B cell (primary cell): Measurements from ENCODE around the gene DBP. TPM values are rescaled to one million over a fixed set of nuclear protein-coding genes. Genes with fewer than 3 reads are reported as not detected.

ENCODE experiments used
- ATAC-seq: fragments of 200-7000 bp; cut with Tn5 transposase; one replicate; pipeline ENCODE4 v1.10.0; 2021; ENCODE audit warnings: low read depth, mild to moderate bottlenecking, moderate number of reproducible peaks, moderate library complexity
- CTCF ChIA-PET: fragments of 350-600 bp; sonication (Branson Sonifier 250); formaldehyde crosslinking; loops from one replicate; lab custom pipeline; 2021; ENCODE audit warnings: antibody characterized with exemption, inconsistent platforms; lab: Charles Lee
- POLR2A ChIA-PET: fragments of 350-600 bp; sonication (Branson Sonifier 250); formaldehyde crosslinking; loops from one replicate; lab custom pipeline; 2021; ENCODE audit warnings: antibody characterized with exemption; lab: Charles Lee
- DNase-seq: peaks from one replicate; pipeline ENCODE4 v3.0.0; 2013
- H2AFZ ChIP-seq: 2 replicates; pipeline ENCODE4 v1.6.1; 2012; ENCODE audit warnings: mild to moderate bottlenecking, low read depth, low read length; ENCODE audit not compliant: insufficient read depth, poor library complexity, severe bottlenecking
- H3K27ac ChIP-seq, 2 donors: 1 replicate in 1 of 2; 2 replicates in 1 of 2; pipeline ENCODE4 v1.5.1; 2012 to 2013; ENCODE audit warnings: low read length in 2 of 2, mild to moderate bottlenecking in 2 of 2, moderate library complexity in 1 of 2
- H3K27me3 ChIP-seq, 4 experiments: fragments of 200-600 bp in 1 of 4; sonication (generic) in 1 of 4; replicated peaks in 1 of 4; 1 replicate in 2 of 4; 2 replicates in 2 of 4; pipeline versions ENCODE4 v1.6.1 to v1.7.0; 2013 to 2016; ENCODE audit warnings: low read length in 3 of 4, mild to moderate bottlenecking in 2 of 4, mixed read lengths in 1 of 4, moderate library complexity in 1 of 4; ENCODE audit not compliant: insufficient read depth in 4 of 4, control insufficient read depth in 3 of 4; ENCODE audit errors: control extremely low read depth in 1 of 4
- H3K36me3 ChIP-seq, 2 experiments: replicated peaks in 1 of 2; 1 replicate in 1 of 2; 2 replicates in 1 of 2; pipeline versions ENCODE4 v1.6.1 to v1.7.1; 2013; ENCODE audit warnings: low read length in 1 of 2; ENCODE audit not compliant: insufficient read depth in 2 of 2, control insufficient read depth in 1 of 2; ENCODE audit errors: control extremely low read depth in 1 of 2, extremely low read depth in 1 of 2
- H3K4me1 ChIP-seq, 2 donors: fragments of 200-600 bp in 1 of 2; sonication (generic) in 1 of 2; 1 replicate in 1 of 2; 2 replicates in 1 of 2; pipeline versions ENCODE4 v1.5.1 to v1.6.1; 2013 to 2017; ENCODE audit warnings: low read length in 2 of 2; ENCODE audit not compliant: control insufficient read depth in 2 of 2, insufficient read depth in 2 of 2
- H3K4me2 ChIP-seq: replicated peaks from 2 replicates; pipeline ENCODE3; 2012; ENCODE audit warnings: mild to moderate bottlenecking, low read depth, low read length; ENCODE audit not compliant: poor library complexity, severe bottlenecking
- H3K4me3 ChIP-seq, 5 experiments: fragments of 200-600 bp in 1 of 5; sonication (generic) in 1 of 5; 1 replicate in 3 of 5; 2 replicates in 2 of 5; pipeline versions ENCODE4 v1.5.1 to v1.7.0; 2011 to 2016; ENCODE audit warnings: low read length in 4 of 5, mild to moderate bottlenecking in 4 of 5, low read depth in 2 of 5, control low read depth in 1 of 5, moderate library complexity in 1 of 5; ENCODE audit not compliant: insufficient read depth in 1 of 5; ENCODE audit errors: control extremely low read depth in 1 of 5, extremely low read depth in 1 of 5
- H3K79me2 ChIP-seq: fragments of 200-600 bp; sonication (generic); one replicate; pipeline ENCODE4 v1.6.0; 2016; ENCODE audit warnings: low read length; ENCODE audit not compliant: control insufficient read depth, insufficient read depth
- H3K9ac ChIP-seq: fragments of 200-600 bp; sonication (generic); 2 replicates; pipeline ENCODE4 v1.6.1; 2017; ENCODE audit warnings: mild to moderate bottlenecking, low read length, moderate library complexity
- H3K9me3 ChIP-seq, 3 donors: one replicate each; pipeline versions ENCODE4 v1.6.1 to v1.7.1; 2013; ENCODE audit warnings: low read length in 2 of 3; ENCODE audit not compliant: control insufficient read depth in 2 of 3, insufficient read depth in 1 of 3; ENCODE audit errors: control extremely low read depth in 1 of 3
- H4K20me1 ChIP-seq: 2 replicates; pipeline ENCODE4 v1.6.0; 2012; ENCODE audit warnings: mild to moderate bottlenecking, low read length; ENCODE audit not compliant: insufficient read depth, control insufficient read depth, poor library complexity, severe bottlenecking
- H3K27ac Mint-ChIP-seq: one replicate; pipeline ENCODE4 v1.8.0; 2021; ENCODE audit warnings: mixed read lengths
- H3K27me3 Mint-ChIP-seq: one replicate; pipeline ENCODE4 v1.8.0; 2021; ENCODE audit warnings: mixed read lengths
- H3K4me1 Mint-ChIP-seq: one replicate; pipeline ENCODE4 v1.8.0; 2021; ENCODE audit warnings: mixed read lengths
- H3K4me3 Mint-ChIP-seq: one replicate; pipeline ENCODE4 v1.8.0; 2021; ENCODE audit warnings: mixed read lengths
- H3K9me3 Mint-ChIP-seq: one replicate; pipeline ENCODE4 v1.8.0; 2022; ENCODE audit warnings: mixed read lengths; ENCODE audit not compliant: insufficient read depth
- CTCF ChIP-seq: fragments of 200-600 bp; IDR thresholded peaks from one replicate; pipeline ENCODE4 v1.8.0; 2022; ENCODE audit warnings: antibody characterized with exemption, mild to moderate bottlenecking
- EZH2 ChIP-seq: IDR thresholded peaks from 2 replicates; pipeline ENCODE4 v1.6.1; 2012; ENCODE audit warnings: borderline replicate concordance, low read depth, mild to moderate bottlenecking, moderate library complexity, low read length; ENCODE audit not compliant: insufficient read depth, poor library complexity, severe bottlenecking
- WGBS: methylation state at CpG from one replicate; pipeline ENCODE4 v1.1.5; 2013; ENCODE audit warnings: missing lambda C conversion rate; ENCODE audit not compliant: insufficient coverage; 5-methylcytosine and 5-hydroxymethylcytosine counted together
- intact Hi-C: fragments of 100-400 bp; cut with micrococcal nuclease; formaldehyde crosslinking; loops from one replicate; pipeline ENCODE4 v1.10.0; 2022
- polyA plus RNA-seq: library from polyadenylated mRNA; depleted of rRNA; stranded (reverse); fragments of >200 nt; gene quantifications from 2 replicates; pipeline ENCODE4 v1.2.3, GENCODE V29; 2012
- total RNA-seq, 2 donors: library from RNA; stranded (reverse); fragments of 120-200 nt in 1 of 2; gene quantifications; 1 replicate in 1 of 2; 2 replicates in 1 of 2; pipeline versions ENCODE4 v1.2.3 to v1.2.4, GENCODE V29; 2013 to 2022

Gene DBP
- total and polyA plus RNA-seq, 2 donors (not counting 1 experiment from before 2014, with no cell fraction given), result 23.5 to 33.0 TPM

DNA sequence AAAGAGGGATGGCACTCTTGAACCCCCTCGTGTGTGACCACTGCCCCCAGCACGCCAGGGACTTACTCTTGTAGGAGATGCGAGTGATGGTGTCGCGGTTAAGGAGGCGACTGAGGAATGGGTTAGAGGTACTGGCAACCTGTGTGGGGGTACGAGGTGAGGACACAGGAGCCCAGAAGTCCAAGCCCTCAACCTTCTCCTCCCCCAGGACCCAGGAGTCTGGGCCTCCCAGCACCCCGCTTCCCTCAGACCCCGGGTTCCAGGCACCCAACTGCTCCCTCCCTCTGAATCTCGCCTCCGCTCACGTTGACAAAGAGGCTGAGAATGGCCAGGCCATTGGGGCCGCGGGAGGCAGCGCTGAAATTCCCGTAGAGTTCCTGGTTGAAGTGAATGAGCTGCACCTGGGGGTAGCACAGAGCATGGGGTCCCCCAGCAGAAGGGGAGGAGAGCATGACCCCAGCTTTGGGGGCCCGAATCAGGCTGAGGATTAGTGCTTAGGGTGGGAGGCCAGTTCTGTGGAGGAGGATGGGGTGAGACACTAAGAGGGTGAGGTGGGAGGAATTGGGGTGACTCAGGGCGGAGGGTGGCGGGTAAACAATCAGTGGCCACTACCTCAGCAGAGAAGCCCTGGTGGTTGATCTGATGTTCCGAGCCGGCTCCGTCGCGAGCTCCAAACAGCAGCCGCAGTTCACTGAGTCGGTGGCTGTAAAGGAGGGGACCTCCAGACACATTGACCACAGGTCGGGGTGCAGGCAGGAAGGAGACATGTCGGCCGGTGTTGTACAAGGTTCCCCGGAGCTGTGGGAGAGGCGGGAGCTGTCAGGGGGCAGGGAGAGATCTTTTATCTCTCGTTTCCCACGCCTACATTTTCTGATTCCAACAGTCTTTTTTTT, 2.5 kb upstream of the DBP start:
- H3K27me3 Mint-ChIP-seq, result no peaks in the 10 kb centered on the region

More for the DNA sequence above, 2.5 kb upstream of the DBP start:
- H3K9me3 ChIP-seq, result peaks cover 0 to 11% (median 0%) of the 10 kb centered on the region in 3 donors
- peaks cover 44% of the 10 kb centered on the region for H3K4me1 Mint-ChIP-seq
- DNase-seq, result no peak
- peaks cover 57% of the 10 kb centered on the region for H3K79me2 ChIP-seq
- H2AFZ ChIP-seq, result no peak overlapping the region
- peak overlapping the region; percentile 96 for H3K4me3 Mint-ChIP-seq
- ChIA-PET POLR2A (no interaction called here), CTCF (interaction anchor here (0.6 to 1.1 kb wide), 4 partner anchors 100 to 289 kb away, joined by 3 to 4 read pairs (median 3); no protein-coding TSS in a partner anchor)
- H3K27ac Mint-ChIP-seq, result peak overlapping the region; percentile 100
- H3K9ac ChIP-seq, result no peak overlapping the region
- H3K27me3 ChIP-seq, result no peaks in the 10 kb centered on the region
- peaks cover 20% of the 10 kb centered on the region for H4K20me1 ChIP-seq
- H3K4me2 ChIP-seq, result peak overlapping the region; percentile 80
- H3K27ac ChIP-seq, result peak overlapping the region; percentile 89 to 94
- intact Hi-C loops, result loop anchor here (5.0 to 10.0 kb wide), 6 partner anchors 158 to 1367 kb away; partner anchors contain the start of genes C19orf73, EMP3, FLT3LG and INAFM1
- no peak for TF ChIP-seq EZH2
- no peak for TF ChIP-seq CTCF
- ATAC-seq, result no peak
- peaks cover 4% of the 10 kb centered on the region for H3K9me3 Mint-ChIP-seq
- no peaks in the 10 kb centered on the region for H3K36me3 ChIP-seq
- no peak overlapping the region for H3K4me3 ChIP-seq
- peaks cover 28 to 31% of the 10 kb centered on the region in 2 donors for H3K4me1 ChIP-seq
- 95% methylated on average over 22 of the region's 33 CpGs for WGBS
